ENCODE data around the gene ITGB6. TPM values are rescaled to one million over a fixed set of nuclear protein-coding genes. Genes with fewer than 3 reads are reported as not detected.

Gene ITGB6
- total and polyA plus RNA-seq, 2 donors (not counting 3 experiments of a cell fraction or from before 2014, with no cell fraction given) = 0.03 TPM; not detected in 1

DNA sequence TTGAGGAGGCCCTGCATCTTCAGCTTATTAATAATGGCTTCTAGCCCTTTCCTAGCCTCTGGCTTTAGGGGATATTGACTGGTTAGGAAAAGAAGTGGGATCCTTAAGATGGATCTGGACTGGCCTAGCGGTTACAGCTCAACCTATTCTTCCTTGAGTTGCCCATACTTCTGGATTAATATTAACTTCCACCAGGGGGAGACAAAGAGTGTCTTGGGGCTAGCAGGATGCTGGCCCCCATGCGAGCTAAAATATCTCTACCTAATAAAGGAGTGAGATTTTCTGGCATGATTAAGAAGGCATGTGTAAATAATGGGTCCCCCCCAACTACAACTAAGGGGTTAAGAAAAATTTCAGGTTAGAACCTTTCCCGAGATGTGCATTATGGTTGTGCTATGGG lies 114.4 kb downstream of the ITGB6 start:
- no peak for TF ChIP-seq MYC (IDR thresholded peaks at IDR 0.05; ENCODE audit: low read depth, low read length)
- TF ChIP-seq, protein P1, sequence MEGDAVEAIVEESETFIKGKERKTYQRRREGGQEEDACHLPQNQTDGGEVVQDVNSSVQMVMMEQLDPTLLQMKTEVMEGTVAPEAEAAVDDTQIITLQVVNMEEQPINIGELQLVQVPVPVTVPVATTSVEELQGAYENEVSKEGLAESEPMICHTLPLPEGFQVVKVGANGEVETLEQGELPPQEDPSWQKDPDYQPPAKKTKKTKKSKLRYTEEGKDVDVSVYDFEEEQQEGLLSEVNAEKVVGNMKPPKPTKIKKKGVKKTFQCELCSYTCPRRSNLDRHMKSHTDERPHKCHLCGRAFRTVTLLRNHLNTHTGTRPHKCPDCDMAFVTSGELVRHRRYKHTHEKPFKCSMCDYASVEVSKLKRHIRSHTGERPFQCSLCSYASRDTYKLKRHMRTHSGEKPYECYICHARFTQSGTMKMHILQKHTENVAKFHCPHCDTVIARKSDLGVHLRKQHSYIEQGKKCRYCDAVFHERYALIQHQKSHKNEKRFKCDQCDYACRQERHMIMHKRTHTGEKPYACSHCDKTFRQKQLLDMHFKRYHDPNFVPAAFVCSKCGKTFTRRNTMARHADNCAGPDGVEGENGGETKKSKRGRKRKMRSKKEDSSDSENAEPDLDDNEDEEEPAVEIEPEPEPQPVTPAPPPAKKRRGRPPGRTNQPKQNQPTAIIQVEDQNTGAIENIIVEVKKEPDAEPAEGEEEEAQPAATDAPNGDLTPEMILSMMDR (IDR thresholded peaks at IDR 0.05; ENCODE audit: extremely low read depth in 1 of 2, insufficient read depth in 1 of 2, low read depth in 1 of 2, low read length in 2 of 2) = peak in 1 of 2 donors; percentile 13
- Histone ChIP-seq H3K4me1 (ENCODE audit: control insufficient read depth, extremely low read depth, insufficient read depth, low read length) (no peaks in the 10 kb centered on the region), H3K9me1 (replicated peaks; ENCODE audit: control insufficient read depth, extremely low read depth, insufficient read depth, low read length) (no peaks in the 10 kb centered on the region), H4K20me1 (replicated peaks; ENCODE audit: control insufficient read depth, extremely low read depth, insufficient read depth, low read length) (no peaks in the 10 kb centered on the region), H3K27me3 (ENCODE audit: control insufficient read depth in 2 of 2, insufficient read depth in 2 of 2, low read length in 2 of 2) (no peaks in the 10 kb centered on the region), H3K27ac (ENCODE audit: insufficient read depth, low read depth, low read length) (no peak overlapping the region), H3K9me3 (replicated peaks; ENCODE audit: control insufficient read depth, insufficient read depth, low read length) (peaks cover 11% of the 10 kb centered on the region), H3K4me3 (replicated peaks in 1 of 3; ENCODE audit: insufficient read depth in 1 of 3, low read depth in 1 of 3, low read length in 3 of 3) (no peak overlapping the region), H2AFZ (ENCODE audit: low read depth, low read length) (no peak overlapping the region), H3K4me2 (ENCODE audit: insufficient read depth, low read length) (no peak overlapping the region), H3K79me2 (ENCODE audit: control insufficient read depth, insufficient read depth, low read length) (no peaks in the 10 kb centered on the region), H3K9ac (replicated peaks; ENCODE audit: extremely low read depth, insufficient read depth, low read length) (no peak overlapping the region), H3K36me3 (ENCODE audit: control insufficient read depth in 2 of 2, extremely low read depth in 1 of 2, insufficient read depth in 2 of 2, low read length in 2 of 2) (no peaks in the 10 kb centered on the region)
- FAIRE-seq (no peak), DNase-seq (ENCODE audit: low read depth, low spot score) (no peak)
- POLR2A ChIA-PET = interaction anchor here (0.6 kb wide), 1 partner anchor 14 kb away, joined by 6 read pairs; no protein-coding TSS in a partner anchor
- dilution Hi-C loops (cut with MboI; ENCODE audit: extremely low pct_ligation_motif_present, low sequenced_read_pairs) = no loop called here
- no TSS peak for BruUV-seq (replicated peaks)
- CTCF ChIA-PET = interaction anchor here (1.3 kb wide), 2 partner anchors 9 to 909 kb away, joined by 3 to 4 read pairs; no protein-coding TSS in a partner anchor
- intact Hi-C loops (cut with micrococcal nuclease) = loop anchor here (5.0 kb wide), 1 partner anchor 1187 kb away; no protein-coding TSS in a partner anchor

- Histone ChIP-seq H3K9me1 (replicated peaks; ENCODE audit: control insufficient read depth, extremely low read depth, insufficient read depth, low read length) (no peaks in the 10 kb centered on the region), H4K20me1 (replicated peaks; ENCODE audit: control insufficient read depth, extremely low read depth, insufficient read depth, low read length) (no peaks in the 10 kb centered on the region), H3K36me3 (ENCODE audit: control insufficient read depth in 2 of 2, extremely low read depth in 1 of 2, insufficient read depth in 2 of 2, low read length in 2 of 2) (no peaks in the 10 kb centered on the region), H3K27ac (ENCODE audit: insufficient read depth, low read depth, low read length) (no peak overlapping the region), H3K27me3 (ENCODE audit: control insufficient read depth in 2 of 2, insufficient read depth in 2 of 2, low read length in 2 of 2) (no peaks in the 10 kb centered on the region), H3K79me2 (ENCODE audit: control insufficient read depth, insufficient read depth, low read length) (no peaks in the 10 kb centered on the region), H3K4me1 (ENCODE audit: control insufficient read depth, extremely low read depth, insufficient read depth, low read length) (peaks cover 26% of the 10 kb centered on the region), H3K4me2 (ENCODE audit: insufficient read depth, low read length) (no peak overlapping the region), H2AFZ (ENCODE audit: low read depth, low read length) (no peak overlapping the region), H3K4me3 (replicated peaks in 1 of 3; ENCODE audit: insufficient read depth in 1 of 3, low read depth in 1 of 3, low read length in 3 of 3) (no peak overlapping the region), H3K9me3 (replicated peaks; ENCODE audit: control insufficient read depth, insufficient read depth, low read length) (no peaks in the 10 kb centered on the region), H3K9ac (replicated peaks; ENCODE audit: extremely low read depth, insufficient read depth, low read length) (no peak overlapping the region)
- FAIRE-seq = no peak
- dilution Hi-C loops (cut with MboI; ENCODE audit: extremely low pct_ligation_motif_present, low sequenced_read_pairs) = no loop called here
- CTCF ChIA-PET = interaction anchor here (0.8 to 1.2 kb wide), 3 partner anchors 11 to 136 kb away, joined by 3 to 4 read pairs (median 3); no protein-coding TSS in a partner anchor
- TF ChIP-seq, protein P1 (IDR thresholded peaks at IDR 0.05; ENCODE audit: extremely low read depth in 1 of 2, insufficient read depth in 1 of 2, low read depth in 1 of 2, low read length in 2 of 2) = no peak
- TF ChIP-seq EZH2 (IDR thresholded peaks at IDR 0.05; ENCODE audit: borderline replicate concordance, low read depth, low read length, severe bottlenecking) (no peak), JUN (IDR thresholded peaks at IDR 0.05; ENCODE audit: borderline replicate concordance, insufficient read depth, insufficient read length, low read depth) (no peak), POLR2A (IDR thresholded peaks at IDR 0.05; ENCODE audit: low read depth, low read length) (no peak), POLR2AphosphoS5 (IDR thresholded peaks at IDR 0.05; ENCODE audit: insufficient read depth, low read depth, low read length) (no peak), FOS (IDR thresholded peaks at IDR 0.05; ENCODE audit: borderline replicate concordance, insufficient read depth, low read length) (no peak), MYC (IDR thresholded peaks at IDR 0.05; ENCODE audit: low read depth, low read length) (no peak), GATA2 (IDR thresholded peaks at IDR 0.05; ENCODE audit: insufficient read depth, insufficient read length, low read depth, low read length) (no peak)
- TF ChIP-seq, protein P2, sequence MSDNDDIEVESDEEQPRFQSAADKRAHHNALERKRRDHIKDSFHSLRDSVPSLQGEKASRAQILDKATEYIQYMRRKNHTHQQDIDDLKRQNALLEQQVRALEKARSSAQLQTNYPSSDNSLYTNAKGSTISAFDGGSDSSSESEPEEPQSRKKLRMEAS (IDR thresholded peaks at IDR 0.05; ENCODE audit: insufficient read depth, insufficient read length) = no peak
- DNase-seq (ENCODE audit: low read depth, low spot score) = no peak
- POLR2A ChIA-PET = no interaction called here
- BruUV-seq (replicated peaks) = no TSS peak
- intact Hi-C loops (cut with micrococcal nuclease) = no loop called here
These were observed 121.9 kb downstream of the ITGB6 start for GRCh38 chr2:160077912-160078810.
